GM12878 (cell line): ENCODE data around the gene ERO1B. TPM values are rescaled to one million over a fixed set of nuclear protein-coding genes. Genes with fewer than 3 reads are reported as not detected.

Experiments used
- ASH2L ChIP-seq: fragments of 300-600, 200-600 bp; sonication (generic); IDR thresholded peaks from 2 replicates; pipeline ENCODE4 v1.6.1; 2017; ENCODE audit warnings: low read depth, mild to moderate bottlenecking, borderline replicate concordance
- BHLHE40 ChIP-seq, 2 experiments: fragments of 450-650 bp in 1 of 2; IDR thresholded peaks; 2 replicates each; pipeline ENCODE4 v1.6.1; 2011 to 2017; ENCODE audit warnings: low read depth in 2 of 2, borderline replicate concordance in 1 of 2, improper control_type of control experiment in 1 of 2, low read length in 1 of 2, mild to moderate bottlenecking in 1 of 2
- CBX5 ChIP-seq: sonication (generic); IDR thresholded peaks from 2 replicates; pipeline ENCODE4 v1.6.1; 2016; ENCODE audit warnings: low read depth, moderate library complexity, mild to moderate bottlenecking, inconsistent platforms
- CUX1 ChIP-seq: IDR thresholded peaks from 2 replicates; pipeline ENCODE4 v1.6.1; 2012; ENCODE audit warnings: improper control_type of control experiment, low read depth, low read length; ENCODE audit not compliant: insufficient replicate concordance
- EED ChIP-seq: sonication (generic); IDR thresholded peaks from 2 replicates; pipeline ENCODE4 v1.6.1; 2016; ENCODE audit warnings: antibody characterized with exemption, low read depth
- HDGF ChIP-seq: fragments of 450-650 bp; IDR thresholded peaks from 2 replicates; pipeline ENCODE4 v1.6.1; 2016; ENCODE audit warnings: antibody characterized with exemption
- IKZF1 ChIP-seq: fragments of 450-650 bp; conservative IDR thresholded peaks from 2 replicates; pipeline ENCODE4 v1.6.1; 2017; ENCODE audit warnings: antibody characterized with exemption, mild to moderate bottlenecking
- KLF5 ChIP-seq: fragments of 450-650 bp; IDR thresholded peaks from 2 replicates; pipeline ENCODE4 v1.6.1; 2014; ENCODE audit warnings: mild to moderate bottlenecking; ENCODE audit not compliant: partially characterized antibody
- MXI1 ChIP-seq: fragments of 150-350 bp; IDR thresholded peaks from 2 replicates; pipeline ENCODE4 v1.6.1; 2011; ENCODE audit warnings: low read depth, mild to moderate bottlenecking, inconsistent platforms, low read length, improper control_type of control experiment
- NBN ChIP-seq: fragments of 450-650 bp; IDR thresholded peaks from 2 replicates; pipeline ENCODE4 v1.6.1; 2016
- NFIC ChIP-seq: IDR thresholded peaks from 2 replicates; pipeline ENCODE4 v1.6.1; 2012; ENCODE audit warnings: low read depth, mild to moderate bottlenecking, inconsistent platforms, low read length, moderate library complexity
- NR2C2 ChIP-seq: IDR thresholded peaks from 2 replicates; pipeline ENCODE4 v1.6.1; 2011; ENCODE audit warnings: borderline replicate concordance, low read depth; ENCODE audit not compliant: control insufficient read depth, insufficient read length
- NRF1 ChIP-seq: conservative IDR thresholded peaks from 2 replicates; pipeline ENCODE4 v1.6.1; 2011; ENCODE audit warnings: mild to moderate bottlenecking, low read depth, low read length, improper control_type of control experiment
- POU2F2 ChIP-seq: IDR thresholded peaks from 3 replicates; pipeline ENCODE4 v1.6.1; 2011; ENCODE audit warnings: low read depth, mild to moderate bottlenecking, low read length, borderline replicate concordance
- STAT3 ChIP-seq: IDR thresholded peaks from 2 replicates; pipeline ENCODE4 v1.6.1; 2011; ENCODE audit warnings: low read depth, low read length, improper control_type of control experiment
- TBL1XR1 ChIP-seq: IDR thresholded peaks from 2 replicates; pipeline ENCODE4 v1.6.1; 2012; ENCODE audit warnings: low read depth, low read length, improper control_type of control experiment
- WRNIP1 ChIP-seq: IDR thresholded peaks from 2 replicates; pipeline ENCODE4 v1.6.1; 2011; ENCODE audit warnings: low read depth, low read length, improper control_type of control experiment, borderline replicate concordance
- ZBTB11 ChIP-seq: fragments of 450-650 bp; formaldehyde crosslinking; IDR thresholded peaks from 2 replicates; pipeline ENCODE4 v1.5.0; 2022; ENCODE audit warnings: mild to moderate bottlenecking, missing genetic modification characterization
- ZNF217 ChIP-seq: fragments of 450-650 bp; IDR thresholded peaks from 2 replicates; pipeline ENCODE4 v1.6.1; 2017; ENCODE audit warnings: antibody characterized with exemption, mild to moderate bottlenecking
- ZNF384 ChIP-seq: IDR thresholded peaks from 2 replicates; pipeline ENCODE4 v1.6.1; 2012; ENCODE audit warnings: low read depth, mild to moderate bottlenecking, low read length, improper control_type of control experiment, borderline replicate concordance
- ZZZ3 ChIP-seq: IDR thresholded peaks from 2 replicates; pipeline ENCODE4 v1.6.1; 2011; ENCODE audit warnings: low read depth; ENCODE audit not compliant: control insufficient read depth, insufficient read length
- polyA plus RNA-seq, 11 experiments: library from polyadenylated mRNA; depleted of rRNA in 4 of 11; unstranded in 6 of 11; stranded (reverse) in 5 of 11; fragments of >200 nt; fragmentation: Nextera tagmentation in 4 of 11; fragmentation: Illumina TruSeq in 1 of 11; extraction: Ambion mirVana in 4 of 11; extraction: Trizol in 1 of 11; gene quantifications; 1 replicate in 1 of 11; 2 replicates in 10 of 11; pipeline versions ENCODE4 v1.2.1 to v1.2.3, GENCODE V29; 2011 to 2016; ENCODE audit warnings: inconsistent platforms in 2 of 11, missing spikeins in 2 of 11, low read depth in 1 of 11
- total RNA-seq, 4 experiments: library from RNA; depleted of rRNA in 3 of 4; stranded (reverse); fragments of >200 nt in 3 of 4; fragmentation: Illumina TruSeq in 1 of 4; extraction: Trizol in 1 of 4; gene quantifications; 2 replicates each; pipeline versions ENCODE4 v1.2.1 to v1.2.3, GENCODE V29; 2013 to 2021
- TF ChIP-seq, protein P1 (sequence below): fragments of 450-650 bp; IDR thresholded peaks from 2 replicates; pipeline ENCODE4 v1.6.1; 2016; ENCODE audit warnings: mild to moderate bottlenecking

Gene ERO1B
- total and polyA plus RNA-seq, 10 of the 15 experiments (the other 5 are each of a cell fraction or from before 2014, with no cell fraction given) = 9.0 to 30.9 (median 23.0) TPM

DNA sequence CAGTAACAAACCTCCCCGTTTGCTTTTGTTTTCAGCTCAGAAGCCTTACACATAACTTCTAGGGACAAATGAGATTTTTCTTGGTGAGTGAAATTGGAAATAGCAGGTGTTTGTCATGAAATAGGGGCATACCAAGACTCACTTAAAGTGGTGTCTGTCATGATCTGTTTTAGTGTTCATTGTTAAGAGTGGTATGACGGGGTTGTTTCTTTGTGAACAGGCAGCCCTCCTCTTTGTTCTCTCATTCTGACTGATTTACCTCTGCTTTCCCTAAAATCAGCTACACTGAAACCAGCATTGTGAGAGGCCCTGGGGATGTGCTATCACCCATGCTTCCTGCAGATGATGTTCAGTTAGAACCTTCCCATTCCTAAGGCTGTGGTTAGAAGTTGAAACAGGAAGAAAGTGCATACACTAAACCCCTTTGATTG, 2.5 kb upstream of the ERO1B start (continued):
- TF ChIP-seq BHLHE40 (IDR thresholded peaks at IDR 0.05; ENCODE audit: borderline replicate concordance in 1 of 2, low read depth in 2 of 2, low read length in 1 of 2) (peak; percentile 72 to 79), ZBTB11 (CRISPR knock-in tag) (no peak), MXI1 (no peak), ASH2L (no peak), STAT3 (peak; percentile 78; the same call in 1 of the 2 replicates), KLF5 (peak; percentile 92), NR2C2 (no peak), NBN (peak; percentile 41), ZNF384 (no peak), POU2F2 (peak; percentile 78; the same call in 2 of the 3 replicates), WRNIP1 (no peak), ZNF217 (no peak; the same call in 1 of the 2 replicates), HDGF (no peak), IKZF1 (peak; percentile 94), EED (peak; percentile 100), ZZZ3 (no peak), TBL1XR1 (peak; percentile 82; the same call in 1 of the 2 replicates), NFIC (peak; percentile 99), CBX5 (peak; percentile 39; the same call in 1 of the 2 replicates), NRF1 (no peak), CUX1 (no peak)
- TF ChIP-seq, protein P1, sequence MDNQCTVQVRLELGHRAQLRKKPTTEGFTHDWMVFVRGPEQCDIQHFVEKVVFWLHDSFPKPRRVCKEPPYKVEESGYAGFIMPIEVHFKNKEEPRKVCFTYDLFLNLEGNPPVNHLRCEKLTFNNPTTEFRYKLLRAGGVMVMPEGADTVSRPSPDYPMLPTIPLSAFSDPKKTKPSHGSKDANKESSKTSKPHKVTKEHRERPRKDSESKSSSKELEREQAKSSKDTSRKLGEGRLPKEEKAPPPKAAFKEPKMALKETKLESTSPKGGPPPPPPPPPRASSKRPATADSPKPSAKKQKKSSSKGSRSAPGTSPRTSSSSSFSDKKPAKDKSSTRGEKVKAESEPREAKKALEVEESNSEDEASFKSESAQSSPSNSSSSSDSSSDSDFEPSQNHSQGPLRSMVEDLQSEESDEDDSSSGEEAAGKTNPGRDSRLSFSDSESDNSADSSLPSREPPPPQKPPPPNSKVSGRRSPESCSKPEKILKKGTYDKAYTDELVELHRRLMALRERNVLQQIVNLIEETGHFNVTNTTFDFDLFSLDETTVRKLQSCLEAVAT = no peak
